PFSK-1 (cell line): ENCODE results near the gene VWF.

ENCODE experiments used
- FOXP2 ChIP-seq: optimal IDR thresholded peaks from 2 replicates; pipeline ENCODE3; 2011; ENCODE audit warnings: borderline replicate concordance, control low read depth, inconsistent platforms; ENCODE audit not compliant: insufficient read depth; ENCODE audit errors: extremely low read length, extremely low read depth
- POLR2AphosphoS5 ChIP-seq: IDR thresholded peaks from 2 replicates; pipeline ENCODE4 v1.6.1; 2012; ENCODE audit warnings: low read depth, mild to moderate bottlenecking, control low read depth, low read length, moderate library complexity
- REST ChIP-seq, 2 experiments: IDR thresholded peaks; 2 replicates each; pipeline versions ENCODE4 v1.6.1 to v1.8.0; 2011 to 2012; ENCODE audit warnings: low read depth in 2 of 2, low read length in 2 of 2, control low read depth in 1 of 2, inconsistent platforms in 1 of 2, mild to moderate bottlenecking in 1 of 2, moderate library complexity in 1 of 2; ENCODE audit not compliant: insufficient read depth in 1 of 2
- SIN3A ChIP-seq: IDR thresholded peaks from 2 replicates; pipeline ENCODE4 v1.6.1; 2012; ENCODE audit warnings: mild to moderate bottlenecking, low read length, moderate library complexity, borderline replicate concordance; ENCODE audit not compliant: insufficient read depth
- TAF1 ChIP-seq: IDR thresholded peaks from 2 replicates; pipeline ENCODE4 v1.6.1; 2012; ENCODE audit warnings: low read length, control low read depth, borderline replicate concordance; ENCODE audit not compliant: insufficient read depth

The VWF gene

GRCh38 chr12:5996459-5996858, 128.0 kb downstream of the VWF start:
- TF ChIP-seq SIN3A (no peak), FOXP2 (no peak), REST (IDR thresholded peaks at IDR 0.05; ENCODE audit: insufficient read depth in 1 of 2, low read depth in 2 of 2, low read length in 2 of 2) (no peak), TAF1 (no peak)

GRCh38 chr12:5989621-5990020, 134.8 kb downstream of the VWF start:
- TF ChIP-seq SIN3A: no peak
- no peak for TF ChIP-seq POLR2AphosphoS5
- TF ChIP-seq REST (IDR thresholded peaks at IDR 0.05; ENCODE audit: insufficient read depth in 1 of 2, low read depth in 2 of 2, low read length in 2 of 2): no peak
- TF ChIP-seq FOXP2: no peak
- no peak for TF ChIP-seq TAF1

- no peak for TF ChIP-seq TAF1
- TF ChIP-seq FOXP2: no peak
- TF ChIP-seq POLR2AphosphoS5: no peak
- TF ChIP-seq REST (IDR thresholded peaks at IDR 0.05; ENCODE audit: insufficient read depth in 1 of 2, low read depth in 2 of 2, low read length in 2 of 2): no peak
- TF ChIP-seq SIN3A: no peak
These were observed 135.8 kb downstream of the VWF start for GRCh38 chr12:5988659-5989116.

- TF ChIP-seq SIN3A: no peak
- TF ChIP-seq REST (IDR thresholded peaks at IDR 0.05; ENCODE audit: insufficient read depth in 1 of 2, low read depth in 2 of 2, low read length in 2 of 2): no peak
- TF ChIP-seq POLR2AphosphoS5: no peak
- TF ChIP-seq TAF1: no peak
- TF ChIP-seq FOXP2: no peak
These were observed 136.4 kb downstream of the VWF start for GRCh38 chr12:5988088-5988487.

GRCh38 chr12:5987573-5987972, 136.9 kb downstream of the VWF start:
- no peak for TF ChIP-seq TAF1
- no peak for TF ChIP-seq REST (IDR thresholded peaks at IDR 0.05; ENCODE audit: insufficient read depth in 1 of 2, low read depth in 2 of 2, low read length in 2 of 2)
- no peak for TF ChIP-seq SIN3A
- TF ChIP-seq POLR2AphosphoS5: no peak
- TF ChIP-seq FOXP2: no peak
